ENCODE data around the gene SUCO.
A peak's percentile ranks its signal among the peaks of the same experiment; 100 is the strongest.
"Not testable (repeated sequence)": the region's sequence is repeated elsewhere in the genome, so short reads cannot be mapped to it uniquely, and the experiment has no call there.

SUCO gene

GRCh38 chr1:172612478-172612877 is 79.5 kb downstream of the SUCO start:
- no peak for DNase-seq

- DNase-seq = no peak
Measured at GRCh38 chr1:172613294-172613693, 80.3 kb downstream of the SUCO start.

- DNase-seq = peak in 1 of 2 donors; percentile 13
Measured at GRCh38 chr1:172616195-172616594, 83.2 kb downstream of the SUCO start.

GRCh38 chr1:172616636-172617035 is 83.7 kb downstream of the SUCO start:
- peak; percentile 25 to 34 for DNase-seq

- DNase-seq = not testable (repeated sequence)
Measured at GRCh38 chr1:172620603-172621002, 87.7 kb downstream of the SUCO start.

- DNase-seq = peak; percentile 25 to 30
Measured at GRCh38 chr1:172622541-172622940, 89.6 kb downstream of the SUCO start.

GRCh38 chr1:172623748-172624147 is 90.8 kb downstream of the SUCO start:
- DNase-seq = no peak

GRCh38 chr1:172626845-172627244 is 93.9 kb downstream of the SUCO start:
- no peak for DNase-seq

GRCh38 chr1:172627702-172628101 is 94.8 kb downstream of the SUCO start:
- DNase-seq = no peak

GRCh38 chr1:172628401-172628800 is 95.5 kb downstream of the SUCO start:
- DNase-seq = no peak

- no peak for DNase-seq
Measured at GRCh38 chr1:172629170-172629569, 96.2 kb downstream of the SUCO start.

GRCh38 chr1:172629638-172630037 is 96.7 kb downstream of the SUCO start:
- DNase-seq = no peak

- peak in 1 of 2 donors; percentile 43 for DNase-seq
Measured at GRCh38 chr1:172630056-172630818, 97.3 kb downstream of the SUCO start.

- no peak for DNase-seq
Measured at GRCh38 chr1:172630868-172631267, 97.9 kb downstream of the SUCO start.

GRCh38 chr1:172637522-172637921 is 104.6 kb downstream of the SUCO start:
- peak; percentile 31 to 65 for DNase-seq

GRCh38 chr1:172638249-172638648 is 105.3 kb downstream of the SUCO start:
- no peak for DNase-seq

- no peak for DNase-seq
Measured at GRCh38 chr1:172638885-172639831, 106.2 kb downstream of the SUCO start.

GRCh38 chr1:172640111-172640510 is 107.2 kb downstream of the SUCO start:
- DNase-seq = peak in 1 of 2 donors; percentile 12

- DNase-seq = no peak
Measured at GRCh38 chr1:172641492-172641891, 108.5 kb downstream of the SUCO start.

- no peak for DNase-seq
Measured at GRCh38 chr1:172642970-172643369, 110.0 kb downstream of the SUCO start.

- no peak for DNase-seq
Measured at GRCh38 chr1:172646653-172647052, 113.7 kb downstream of the SUCO start.

GRCh38 chr1:172647110-172647564 is 114.2 kb downstream of the SUCO start:
- DNase-seq = no peak

- DNase-seq = no peak
Measured at GRCh38 chr1:172647987-172648386, 115.0 kb downstream of the SUCO start.
